GM23248 (cell line): ENCODE data around the gene BAIAP2. TPM values are rescaled to one million over a fixed set of nuclear protein-coding genes. Genes with fewer than 3 reads are reported as not detected.

Experiments used
- DNase-seq: peaks from one replicate; pipeline ENCODE4 v3.0.0-alpha.2; 2015
- H2AFZ ChIP-seq: fragments of 200-600 bp; sonication (generic); 2 replicates; pipeline ENCODE4 v1.6.1; 2016; ENCODE audit warnings: antibody characterized with exemption
- H3F3A ChIP-seq: fragments of 200-600 bp; sonication (generic); 2 replicates; pipeline ENCODE4 v1.6.1; 2016; ENCODE audit warnings: mild to moderate bottlenecking, antibody characterized with exemption, mixed run types; ENCODE audit not compliant: insufficient read depth
- H3K27ac ChIP-seq: fragments of 200-600 bp; sonication (generic); 2 replicates; pipeline ENCODE4 v1.5.1; 2016; ENCODE audit warnings: mild to moderate bottlenecking
- H3K27me3 ChIP-seq: fragments of 200-600 bp; sonication (generic); replicated peaks from 2 replicates; pipeline ENCODE4 v1.6.1; 2016; ENCODE audit warnings: mild to moderate bottlenecking; ENCODE audit not compliant: insufficient read depth
- H3K36me3 ChIP-seq: fragments of 200-600 bp; sonication (generic); 2 replicates; pipeline ENCODE4 v1.6.1; 2016; ENCODE audit warnings: low read depth, mild to moderate bottlenecking
- H3K4me1 ChIP-seq: fragments of 200-600 bp; sonication (generic); 2 replicates; pipeline ENCODE4 v1.6.1; 2016; ENCODE audit warnings: mild to moderate bottlenecking; ENCODE audit not compliant: insufficient read depth
- H3K4me2 ChIP-seq: fragments of 200-600 bp; sonication (generic); one replicate; pipeline ENCODE4 v1.6.1; 2016; ENCODE audit warnings: mild to moderate bottlenecking; ENCODE audit not compliant: unreplicated experiment
- H3K4me3 ChIP-seq: fragments of 200-600 bp; sonication (generic); 2 replicates; pipeline ENCODE4 v1.5.1; 2016; ENCODE audit warnings: mild to moderate bottlenecking
- H3K79me2 ChIP-seq: fragments of 200-600 bp; sonication (generic); 2 replicates; pipeline ENCODE4 v1.6.1; 2016; ENCODE audit warnings: mild to moderate bottlenecking; ENCODE audit not compliant: insufficient read depth
- H3K9ac ChIP-seq: fragments of 200-600 bp; sonication (generic); 2 replicates; pipeline ENCODE4 v1.6.1; 2016; ENCODE audit warnings: mild to moderate bottlenecking
- H3K9me2 ChIP-seq: fragments of 200-600 bp; sonication (generic); 2 replicates; pipeline ENCODE4 v1.6.1; 2016; ENCODE audit warnings: mixed run types, mild to moderate bottlenecking, moderate library complexity; ENCODE audit not compliant: insufficient read depth
- H3K9me3 ChIP-seq: fragments of 200-600 bp; sonication (generic); one replicate; pipeline ENCODE4 v1.6.1; 2017; ENCODE audit warnings: low read depth
- H4K20me1 ChIP-seq: fragments of 200-600 bp; sonication (generic); 2 replicates; pipeline ENCODE4 v1.6.0; 2016; ENCODE audit not compliant: insufficient read depth
- EZH2 ChIP-seq: fragments of 200-600 bp; sonication (generic); IDR thresholded peaks from 2 replicates; pipeline ENCODE4 v1.6.1; 2018; ENCODE audit warnings: antibody characterized with exemption, mild to moderate bottlenecking; ENCODE audit not compliant: insufficient read depth, poor library complexity, severe bottlenecking
- EZH2phosphoT487 ChIP-seq: fragments of 200-600 bp; sonication (generic); IDR thresholded peaks from 2 replicates; pipeline ENCODE4 v1.6.1; 2018; ENCODE audit warnings: antibody characterized with exemption, moderate library complexity, mild to moderate bottlenecking, low read depth; ENCODE audit not compliant: insufficient read depth
- WGBS, 2 experiments: methylation state at CpG; one replicate each; pipeline ENCODE4 v1.1.6; 2015 to 2017; ENCODE audit warnings: low lambda C conversion rate in 2 of 2, low coverage in 1 of 2; ENCODE audit errors: missing lambda C conversion rate in 2 of 2; 5-methylcytosine and 5-hydroxymethylcytosine counted together
- in situ Hi-C: fragments of 300-500 bp; cut with MboI; formaldehyde crosslinking; loops from 2 replicates; pipeline ENCODE4 v1.15.0; 2020
- polyA plus RNA-seq: library from polyadenylated mRNA; unstranded; fragments of >200 nt; fragmentation: Nextera tagmentation; extraction: Ambion mirVana; gene quantifications from 2 replicates; pipeline ENCODE4 v1.2.1, GENCODE V29; 2016
- total RNA-seq: library from RNA; depleted of rRNA; stranded (reverse); fragments of >200 nt; shearing (Covaris generic); gene quantifications from 2 replicates; pipeline ENCODE4 v1.2.3, GENCODE V29; 2014

The BAIAP2 gene
- total and polyA plus RNA-seq, 2 experiments from 2014 or later: 28.2 to 31.7 TPM

GRCh38 chr17:81129711-81130367, 94.9 kb downstream of the BAIAP2 start:
- H3K79me2 ChIP-seq: no peaks in the 10 kb centered on the region
- H3K27ac ChIP-seq: no peak overlapping the region
- no peaks in the 10 kb centered on the region for H3K4me1 ChIP-seq
- H2AFZ ChIP-seq: no peak overlapping the region
- no peaks in the 10 kb centered on the region for H4K20me1 ChIP-seq
- H3K4me3 ChIP-seq: no peak overlapping the region
- TF ChIP-seq EZH2phosphoT487: no peak
- no peaks in the 10 kb centered on the region for H3K36me3 ChIP-seq
- H3K27me3 ChIP-seq: no peaks in the 10 kb centered on the region
- DNase-seq: no peak
- H3K9ac ChIP-seq: no peak overlapping the region
- no peaks in the 10 kb centered on the region for H3F3A ChIP-seq
- H3K9me2 ChIP-seq: no peaks in the 10 kb centered on the region
- WGBS, 2 experiments: 78% methylated on average over 12 to 13 of the region's 14 CpGs
- H3K9me3 ChIP-seq: no peaks in the 10 kb centered on the region
- no peak overlapping the region for H3K4me2 ChIP-seq
- in situ Hi-C loops: no loop called here

- no peaks in the 10 kb centered on the region for H3K79me2 ChIP-seq
- no peak overlapping the region for H3K4me2 ChIP-seq
- TF ChIP-seq EZH2 (no peak), EZH2phosphoT487 (no peak)
- H3K9me2 ChIP-seq: no peaks in the 10 kb centered on the region
- H3K36me3 ChIP-seq: no peaks in the 10 kb centered on the region
- DNase-seq: no peak
- no peaks in the 10 kb centered on the region for H3F3A ChIP-seq
- in situ Hi-C loops: no loop called here
- no peaks in the 10 kb centered on the region for H3K27me3 ChIP-seq
- H3K27ac ChIP-seq: no peak overlapping the region
- H3K9me3 ChIP-seq: no peaks in the 10 kb centered on the region
- H3K4me1 ChIP-seq: no peaks in the 10 kb centered on the region
- no peak overlapping the region for H3K9ac ChIP-seq
- no peaks in the 10 kb centered on the region for H4K20me1 ChIP-seq
- no peak overlapping the region for H3K4me3 ChIP-seq
- 75 to 80% methylated on average over 20 to 41 of the region's 41 CpGs for WGBS, 2 experiments
- H2AFZ ChIP-seq: no peak overlapping the region
These were observed 95.7 kb downstream of the BAIAP2 start for GRCh38 chr17:81130385-81131361.

- 79 to 83% methylated on average over 14 of the region's 14 CpGs for WGBS, 2 experiments
- H4K20me1 ChIP-seq: no peaks in the 10 kb centered on the region
These were observed 96.7 kb downstream of the BAIAP2 start for GRCh38 chr17:81131486-81132196.

GRCh38 chr17:81132197-81132540, 97.2 kb downstream of the BAIAP2 start:
- TF ChIP-seq EZH2phosphoT487 (no peak), EZH2 (no peak)
- H2AFZ ChIP-seq: no peak overlapping the region
- in situ Hi-C loops: no loop called here
- H3K9me3 ChIP-seq: no peaks in the 10 kb centered on the region
- H3K4me3 ChIP-seq: no peak overlapping the region
- no peak overlapping the region for H3K9ac ChIP-seq
- no peaks in the 10 kb centered on the region for H3K36me3 ChIP-seq
- H3K4me1 ChIP-seq: no peaks in the 10 kb centered on the region
- no peaks in the 10 kb centered on the region for H4K20me1 ChIP-seq
- H3K9me2 ChIP-seq: no peaks in the 10 kb centered on the region
- 69 to 73% methylated on average over 8 to 11 of the region's 11 CpGs for WGBS, 2 experiments
- no peak overlapping the region for H3K27ac ChIP-seq
- H3F3A ChIP-seq: no peaks in the 10 kb centered on the region
- H3K79me2 ChIP-seq: no peaks in the 10 kb centered on the region
- no peak overlapping the region for H3K4me2 ChIP-seq
- no peak for DNase-seq
- no peaks in the 10 kb centered on the region for H3K27me3 ChIP-seq

More at GRCh38 chr17:81131486-81132196, 96.7 kb downstream of the BAIAP2 start:
- TF ChIP-seq EZH2 (no peak), EZH2phosphoT487 (no peak)
- Histone ChIP-seq H3K4me3 (no peak overlapping the region), H3F3A (no peaks in the 10 kb centered on the region), H3K9me3 (no peaks in the 10 kb centered on the region), H3K4me1 (no peaks in the 10 kb centered on the region), H3K27me3 (no peaks in the 10 kb centered on the region), H3K36me3 (no peaks in the 10 kb centered on the region), H3K9ac (no peak overlapping the region), H3K9me2 (no peaks in the 10 kb centered on the region), H2AFZ (no peak overlapping the region), H3K27ac (no peak overlapping the region), H3K79me2 (no peaks in the 10 kb centered on the region), H3K4me2 (no peak overlapping the region)
- no peak for DNase-seq
- in situ Hi-C loops: no loop called here
